GM12865 (cell line): ENCODE measurements around the gene IQGAP3.
A peak's percentile ranks its signal among the peaks of the same experiment; 100 is the strongest.
"Not testable (repeated sequence)": the region's sequence is repeated elsewhere in the genome, so short reads cannot be mapped to it uniquely, and the experiment has no call there.

Experiments
- DNase-seq: peaks from one replicate; pipeline ENCODE4 v3.0.0; 2010; ENCODE audit warnings: low read depth
- H3K4me3 ChIP-seq: 2 replicates; pipeline ENCODE4 v1.5.1; 2011; ENCODE audit warnings: mild to moderate bottlenecking, low read depth, low read length, control low read depth
- CTCF ChIP-seq: IDR thresholded peaks from 2 replicates; pipeline ENCODE4 v1.5.1; 2011; ENCODE audit warnings: low read length, control low read depth, low read depth, inconsistent platforms; ENCODE audit not compliant: insufficient read depth; ENCODE audit errors: missing control alignments

IQGAP3 gene

GRCh38 chr1:156554971-156555370 is 17.4 kb downstream of the IQGAP3 start:
- no peak for TF ChIP-seq CTCF
- no peak for DNase-seq
- no peak overlapping the region for H3K4me3 ChIP-seq

- no peak for TF ChIP-seq CTCF
- no peak for DNase-seq
- H3K4me3 ChIP-seq = no peak overlapping the region
These were observed 18.4 kb downstream of the IQGAP3 start for GRCh38 chr1:156553860-156554485.

- not testable (repeated sequence) for H3K4me3 ChIP-seq, DNase-seq
These were observed 19.4 kb downstream of the IQGAP3 start for GRCh38 chr1:156552937-156553336.

- no peak for TF ChIP-seq CTCF
- H3K4me3 ChIP-seq = no peak overlapping the region
These were observed 19.8 kb downstream of the IQGAP3 start for GRCh38 chr1:156552518-156552917.

GRCh38 chr1:156551869-156552268 is 20.5 kb downstream of the IQGAP3 start:
- no peak for TF ChIP-seq CTCF
- no peak for DNase-seq
- H3K4me3 ChIP-seq = no peak overlapping the region

More at GRCh38 chr1:156552518-156552917, 19.8 kb downstream of the IQGAP3 start:
- no peak for DNase-seq

DNA sequence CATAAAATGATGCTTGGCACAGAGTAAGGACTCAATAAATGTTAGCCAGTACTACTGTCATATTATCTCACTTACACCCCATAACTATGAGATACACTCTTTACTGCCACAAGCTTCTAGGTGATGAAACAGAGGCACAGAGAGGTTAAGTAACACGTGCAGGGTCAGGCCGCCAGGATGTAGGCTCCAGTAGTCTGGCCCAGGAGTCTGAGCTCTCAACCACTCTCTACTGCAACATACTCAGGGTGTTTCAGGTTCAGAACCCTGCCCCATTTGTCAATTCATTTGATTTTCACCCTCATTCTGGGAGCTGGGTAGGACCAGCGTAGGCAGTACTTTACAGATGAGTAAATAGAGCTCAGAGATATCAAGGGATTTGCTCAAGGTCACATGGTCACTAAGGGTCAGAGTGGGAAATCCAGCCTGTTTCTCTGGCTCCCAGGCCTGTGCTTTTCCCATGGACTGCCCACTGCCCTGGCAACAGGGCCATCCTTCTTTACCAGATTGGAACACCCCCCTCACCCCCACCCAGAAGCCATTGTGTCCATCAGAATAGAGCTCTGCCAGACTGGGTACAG is 21.2 kb downstream of the IQGAP3 start:
- peak; percentile 40 for DNase-seq
- TF ChIP-seq CTCF = no peak
- H3K4me3 ChIP-seq = no peak overlapping the region

DNA sequence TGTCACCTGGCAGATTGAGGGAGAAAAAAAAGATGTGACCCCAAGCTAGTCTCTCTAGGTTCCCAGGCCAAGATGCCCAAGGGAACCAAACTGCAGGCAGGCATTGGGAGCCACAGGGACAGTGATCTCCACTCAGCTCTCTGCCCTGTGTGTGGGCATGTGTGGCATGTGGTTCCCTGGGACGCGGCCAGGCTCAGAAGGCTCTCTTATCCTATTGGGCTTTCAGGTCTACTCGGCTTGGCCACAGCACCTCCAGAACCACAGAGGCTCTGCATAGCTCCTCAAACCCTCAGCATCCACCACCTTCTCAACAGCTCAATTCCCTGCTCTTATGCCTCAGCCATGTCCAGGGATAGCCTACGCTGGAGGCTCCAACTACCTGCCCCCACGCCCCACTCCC is 22.0 kb downstream of the IQGAP3 start:
- no peak for DNase-seq
- TF ChIP-seq CTCF = no peak
- no peak overlapping the region for H3K4me3 ChIP-seq
